Body of pancreas (tissue), 4 donors: ENCODE measurements around the gene LIN9.

ENCODE experiments used
- POLR2A ChIP-seq, 3 donors: fragments of 450-650 bp; IDR thresholded peaks; one replicate each; pipeline ENCODE4 v1.6.1; 2016; ENCODE audit warnings: antibody characterized with exemption in 3 of 3, mild to moderate bottlenecking in 2 of 3
- TF ChIP-seq, protein P1 (sequence below), 7 experiments: fragments of 450-650 bp in 4 of 7; fragments of 200-600 bp in 3 of 7; sonication (generic) in 3 of 7; IDR thresholded peaks; one replicate each; pipeline ENCODE4 v1.5.1; 2016 to 2019; ENCODE audit warnings: antibody characterized with exemption in 7 of 7

DNA sequence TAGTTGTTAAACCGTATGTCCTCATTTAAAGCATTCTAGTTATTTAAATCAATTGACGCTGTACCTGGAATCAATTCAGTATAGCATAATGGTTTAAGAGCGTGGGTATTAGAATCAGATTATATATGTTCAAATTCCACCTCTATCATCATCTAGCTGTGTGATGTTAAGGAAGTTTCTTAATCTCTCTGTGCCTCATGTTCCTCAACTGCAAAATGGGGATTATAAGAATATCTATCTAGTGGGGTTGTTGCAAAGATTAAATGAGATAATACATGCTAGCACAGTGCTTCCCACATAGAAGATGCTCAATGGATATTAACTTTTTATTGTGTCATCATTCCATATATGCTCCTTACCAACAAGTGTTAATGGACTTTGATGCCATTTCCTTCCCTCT, 69.5 kb downstream of the LIN9 start:
- TF ChIP-seq, protein P1, sequence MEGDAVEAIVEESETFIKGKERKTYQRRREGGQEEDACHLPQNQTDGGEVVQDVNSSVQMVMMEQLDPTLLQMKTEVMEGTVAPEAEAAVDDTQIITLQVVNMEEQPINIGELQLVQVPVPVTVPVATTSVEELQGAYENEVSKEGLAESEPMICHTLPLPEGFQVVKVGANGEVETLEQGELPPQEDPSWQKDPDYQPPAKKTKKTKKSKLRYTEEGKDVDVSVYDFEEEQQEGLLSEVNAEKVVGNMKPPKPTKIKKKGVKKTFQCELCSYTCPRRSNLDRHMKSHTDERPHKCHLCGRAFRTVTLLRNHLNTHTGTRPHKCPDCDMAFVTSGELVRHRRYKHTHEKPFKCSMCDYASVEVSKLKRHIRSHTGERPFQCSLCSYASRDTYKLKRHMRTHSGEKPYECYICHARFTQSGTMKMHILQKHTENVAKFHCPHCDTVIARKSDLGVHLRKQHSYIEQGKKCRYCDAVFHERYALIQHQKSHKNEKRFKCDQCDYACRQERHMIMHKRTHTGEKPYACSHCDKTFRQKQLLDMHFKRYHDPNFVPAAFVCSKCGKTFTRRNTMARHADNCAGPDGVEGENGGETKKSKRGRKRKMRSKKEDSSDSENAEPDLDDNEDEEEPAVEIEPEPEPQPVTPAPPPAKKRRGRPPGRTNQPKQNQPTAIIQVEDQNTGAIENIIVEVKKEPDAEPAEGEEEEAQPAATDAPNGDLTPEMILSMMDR (IDR thresholded peaks at IDR 0.05), result no peak
- TF ChIP-seq POLR2A (IDR thresholded peaks at IDR 0.05), result no peak
